ENCODE results near the gene MAP3K12.

Gene MAP3K12

GRCh38 chr12:53468282-53468681, 31.0 kb downstream of the MAP3K12 start:
- TF ChIP-seq CTCF (IDR thresholded peaks at IDR 0.05) = no peak

- TF ChIP-seq CTCF (IDR thresholded peaks at IDR 0.05) = no peak
Observed at GRCh38 chr12:53467880-53468279, 31.4 kb downstream of the MAP3K12 start.

- no peak for TF ChIP-seq CTCF (IDR thresholded peaks at IDR 0.05)
Observed at GRCh38 chr12:53467082-53467481, 32.2 kb downstream of the MAP3K12 start.

- no peak for TF ChIP-seq CTCF (IDR thresholded peaks at IDR 0.05)
Observed at GRCh38 chr12:53466640-53467039, 32.6 kb downstream of the MAP3K12 start.

- TF ChIP-seq CTCF (IDR thresholded peaks at IDR 0.05) = no peak
Observed at GRCh38 chr12:53465679-53466078, 33.6 kb downstream of the MAP3K12 start.

GRCh38 chr12:53464685-53465418, 34.4 kb downstream of the MAP3K12 start:
- no peak for TF ChIP-seq CTCF (IDR thresholded peaks at IDR 0.05)

GRCh38 chr12:53463802-53464560, 35.3 kb downstream of the MAP3K12 start:
- TF ChIP-seq CTCF (IDR thresholded peaks at IDR 0.05) = no peak

Measured in LNCAP (cell line).